Stomach (tissue), 4 donors: Measurements from ENCODE around the gene S100A8.

Experiments
- CTCF ChIP-seq, 7 experiments: fragments of 450-650 bp in 4 of 7; fragments of 200-600 bp in 3 of 7; sonication (generic) in 3 of 7; IDR thresholded peaks; one replicate each; pipeline ENCODE4 v1.5.1; 2016 to 2019; ENCODE audit warnings: antibody characterized with exemption in 7 of 7, control low read depth in 2 of 7, mild to moderate bottlenecking in 1 of 7
- EP300 ChIP-seq: sonication (generic); formaldehyde crosslinking; IDR thresholded peaks from one replicate; pipeline ENCODE4 v1.6.1; 2017; ENCODE audit warnings: antibody characterized with exemption
- POLR2AphosphoS5 ChIP-seq, 3 donors: sonication (generic); formaldehyde crosslinking; IDR thresholded peaks; one replicate each; pipeline ENCODE4 v1.6.1; 2016; ENCODE audit warnings: antibody characterized with exemption in 3 of 3

GRCh38 chr1:153358691-153358975 lies 32.2 kb downstream of the S100A8 start:
- no peak for TF ChIP-seq EP300
- TF ChIP-seq CTCF (IDR thresholded peaks at IDR 0.05), result no peak
- TF ChIP-seq POLR2AphosphoS5 (IDR thresholded peaks at IDR 0.05), result no peak
